22Rv1 (cell line): ENCODE data around the gene ASCL2.

Experiments
- H3K27ac ChIP-seq: fragments of 450-650 bp; 2 replicates; pipeline ENCODE4 v1.5.1; 2017
- CTCF ChIP-seq: fragments of 450-650 bp; IDR thresholded peaks from 2 replicates; pipeline ENCODE4 v1.5.1; 2017; ENCODE audit warnings: mild to moderate bottlenecking
- ZFX ChIP-seq: fragments of 450-650 bp; IDR thresholded peaks from 2 replicates; pipeline ENCODE4 v1.6.1; 2017; ENCODE audit warnings: antibody characterized with exemption, borderline replicate concordance

ASCL2 gene

GRCh38 chr11:2280208-2280607 lies 9.8 kb upstream of the ASCL2 start:
- TF ChIP-seq CTCF (no peak), ZFX (no peak)

DNA sequence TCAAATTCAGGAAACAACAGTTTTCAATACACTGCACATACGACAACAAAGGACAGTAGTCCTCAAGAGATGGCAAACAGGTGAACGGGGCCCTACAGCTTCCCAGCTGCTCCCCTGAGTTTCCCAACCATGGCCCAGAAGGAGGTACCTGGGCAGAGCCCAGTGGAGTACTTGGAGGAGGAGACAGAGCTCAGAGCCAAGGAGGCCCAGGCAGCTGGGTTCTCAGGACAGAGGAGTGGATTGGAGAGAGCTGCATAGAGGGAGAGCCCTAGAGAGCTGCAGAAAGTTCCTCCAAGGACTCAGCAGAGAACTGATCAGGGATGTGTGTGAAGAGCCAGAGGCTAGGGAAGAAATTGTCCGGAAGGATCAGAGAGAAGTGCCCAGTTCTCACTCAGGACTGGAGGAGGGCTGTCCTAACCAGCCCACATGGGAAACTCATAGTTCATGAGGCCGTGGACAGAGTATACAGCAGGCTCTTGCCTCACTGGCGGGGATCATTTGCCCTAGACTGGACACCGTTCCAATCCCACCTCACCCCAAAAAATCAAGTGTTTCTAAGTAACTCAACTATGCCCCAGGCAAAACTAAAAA lies 7.6 kb upstream of the ASCL2 start:
- TF ChIP-seq CTCF (no peak), ZFX (no peak)
- H3K27ac ChIP-seq = no peak overlapping the region

More at GRCh38 chr11:2280208-2280607, 9.8 kb upstream of the ASCL2 start:
- H3K27ac ChIP-seq = no peak overlapping the region

DNA sequence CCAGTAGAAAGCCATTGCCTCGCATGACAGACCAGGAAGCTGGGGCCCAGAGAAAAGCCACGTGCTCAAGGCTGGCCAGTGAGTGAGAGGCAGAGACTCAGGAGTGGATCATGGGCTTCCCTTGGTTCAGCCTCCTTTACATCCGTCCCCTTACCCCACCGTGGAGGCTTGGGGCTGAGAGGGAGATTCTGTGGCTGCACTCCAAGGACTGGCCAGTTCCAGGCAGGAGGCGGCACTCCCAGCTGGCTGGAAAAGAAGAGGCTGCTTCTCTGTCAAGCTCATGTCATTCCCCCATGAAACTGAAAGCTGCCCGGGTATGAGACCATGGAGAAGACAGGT lies 6.6 kb upstream of the ASCL2 start:
- H3K27ac ChIP-seq = no peak overlapping the region
- TF ChIP-seq CTCF = no peak
- no peak for TF ChIP-seq ZFX

DNA sequence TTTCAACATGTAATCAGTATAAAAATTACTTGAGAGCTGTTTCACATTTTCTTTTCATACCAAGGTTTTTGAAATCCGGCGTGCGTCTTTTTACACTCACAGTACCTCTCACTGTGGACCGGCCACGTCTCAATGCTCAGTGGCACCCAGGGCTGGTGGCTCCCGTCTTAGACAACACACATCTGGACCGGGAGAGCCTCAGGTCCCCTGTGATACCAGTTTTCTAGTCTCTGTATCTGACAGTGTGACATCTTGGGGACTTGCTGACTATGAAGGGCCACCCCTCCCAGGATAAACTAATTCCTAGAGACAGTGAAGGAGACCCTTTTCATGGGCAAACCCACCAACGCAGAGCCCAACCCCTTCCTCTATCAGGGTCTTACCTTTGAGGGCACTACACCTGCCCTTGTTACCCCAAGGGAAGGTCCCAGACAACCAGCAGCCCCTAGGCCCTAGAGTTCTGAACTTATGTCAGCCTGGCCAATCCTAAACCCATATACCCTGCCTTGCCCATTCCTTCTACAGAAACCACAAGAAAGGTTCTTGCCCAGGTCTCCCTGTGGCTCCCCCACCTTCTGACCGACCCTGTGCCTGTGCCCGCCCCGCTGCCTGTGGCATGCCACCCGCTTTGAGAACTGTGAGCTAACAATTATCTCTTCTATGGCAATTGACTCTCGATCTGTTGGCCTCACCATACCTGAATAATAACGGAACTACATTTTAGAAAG lies 6.1 kb upstream of the ASCL2 start:
- H3K27ac ChIP-seq = no peak overlapping the region
- TF ChIP-seq ZFX (no peak), CTCF (no peak)

DNA sequence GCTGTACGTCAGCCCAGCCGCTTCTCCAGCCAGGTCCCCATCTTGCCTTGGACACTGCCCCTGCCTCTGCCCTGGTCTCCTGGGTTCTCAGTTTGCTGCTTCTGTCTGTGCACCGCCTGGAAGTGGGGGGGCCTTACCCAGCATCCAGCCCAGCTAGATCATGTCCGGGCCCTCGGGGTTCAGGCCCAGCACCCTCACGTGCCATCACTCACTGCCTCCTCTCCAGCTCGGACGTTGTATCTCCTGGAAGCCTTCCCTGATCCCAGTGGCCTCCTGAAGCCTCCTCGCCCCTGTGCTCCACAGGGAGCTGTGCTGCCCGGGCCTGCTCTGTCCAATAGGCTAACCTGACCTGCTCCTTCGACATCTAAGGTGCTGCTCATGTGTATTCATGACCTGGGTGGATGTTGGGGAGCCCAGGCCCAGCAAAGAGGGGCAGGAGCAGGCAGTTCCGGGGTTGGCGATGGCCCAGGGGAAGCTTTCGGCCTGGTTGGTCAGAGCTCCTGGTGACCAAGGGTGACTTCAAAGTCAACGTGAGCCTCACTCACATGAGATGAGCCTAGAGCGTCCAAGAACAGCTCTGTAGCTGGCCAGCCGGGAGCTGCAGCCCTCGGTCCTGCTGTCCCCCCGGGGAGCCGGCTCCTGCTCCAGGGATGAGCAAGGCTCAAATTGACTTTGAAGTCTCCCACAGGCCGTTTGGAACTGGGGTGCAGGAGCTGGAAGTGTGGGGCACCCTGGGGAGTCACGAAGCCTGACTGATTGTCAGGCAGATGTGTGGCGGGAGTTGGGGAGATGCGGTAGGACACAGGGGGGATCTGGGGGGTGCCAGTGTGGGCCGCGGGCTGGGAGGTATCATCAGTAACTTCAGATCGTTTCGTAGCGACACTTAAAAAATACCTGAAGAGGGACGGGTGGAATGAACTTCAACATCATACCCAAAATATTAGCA lies 5.2 kb upstream of the ASCL2 start:
- TF ChIP-seq CTCF = no peak
- TF ChIP-seq ZFX = no peak
- no peak overlapping the region for H3K27ac ChIP-seq

DNA sequence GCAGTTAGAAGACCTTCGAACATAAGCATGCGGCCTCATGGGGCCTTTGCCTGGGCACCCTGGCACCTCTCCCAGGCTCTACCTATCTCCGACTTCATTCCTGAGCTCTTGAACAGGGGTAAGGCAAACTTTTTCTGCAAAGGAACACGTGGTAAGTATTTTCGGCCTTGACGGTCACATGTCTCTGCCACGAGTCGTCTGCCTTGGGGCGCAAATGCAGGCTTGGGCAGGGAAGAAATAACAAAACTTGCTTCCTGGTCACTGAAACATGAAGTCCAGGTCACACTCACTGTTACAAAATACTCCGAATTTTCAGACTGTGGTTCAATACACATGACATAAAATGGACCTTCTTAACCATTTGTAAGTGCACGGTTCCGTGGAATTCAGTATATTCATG lies 3.4 kb upstream of the ASCL2 start:
- no peak overlapping the region for H3K27ac ChIP-seq
- no peak for TF ChIP-seq CTCF
- TF ChIP-seq ZFX = no peak
